C4-2B (cell line): ENCODE results near the gene SPOCK3.

ENCODE experiments used
- ZFX ChIP-seq: fragments of 450-650 bp; IDR thresholded peaks from 2 replicates; pipeline ENCODE4 v1.6.1; 2017
- TF ChIP-seq, protein P1 (sequence below): fragments of 450-650 bp; conservative IDR thresholded peaks from 2 replicates; pipeline ENCODE4 v1.5.1; 2017; ENCODE audit warnings: mild to moderate bottlenecking

DNA sequence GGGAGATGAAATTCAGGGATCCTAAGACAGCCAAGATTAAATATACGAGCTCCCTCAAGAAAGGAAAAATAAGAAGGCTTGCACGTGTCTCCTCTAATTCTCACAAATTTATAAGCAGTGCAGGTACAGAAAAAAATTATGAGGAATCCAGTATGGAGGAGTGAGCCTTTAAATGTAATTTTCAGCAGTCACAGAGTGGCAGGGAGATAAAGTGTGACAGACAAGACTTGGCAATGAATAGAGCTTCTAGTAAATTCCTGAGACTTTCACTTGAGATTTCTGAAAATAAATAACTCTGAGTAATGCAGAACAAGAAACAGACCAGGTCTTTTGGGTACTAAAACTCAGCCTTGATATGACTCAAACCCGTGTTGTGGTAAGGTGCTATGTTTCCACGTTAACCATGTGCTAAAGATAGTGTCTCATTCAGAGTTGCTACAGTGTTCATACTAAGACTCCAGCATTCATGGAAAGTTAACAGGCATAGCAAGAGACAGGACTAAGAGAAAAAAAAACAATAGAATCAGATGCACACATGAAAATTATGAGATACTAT, 119.8 kb downstream of the SPOCK3 start:
- TF ChIP-seq, protein P1, sequence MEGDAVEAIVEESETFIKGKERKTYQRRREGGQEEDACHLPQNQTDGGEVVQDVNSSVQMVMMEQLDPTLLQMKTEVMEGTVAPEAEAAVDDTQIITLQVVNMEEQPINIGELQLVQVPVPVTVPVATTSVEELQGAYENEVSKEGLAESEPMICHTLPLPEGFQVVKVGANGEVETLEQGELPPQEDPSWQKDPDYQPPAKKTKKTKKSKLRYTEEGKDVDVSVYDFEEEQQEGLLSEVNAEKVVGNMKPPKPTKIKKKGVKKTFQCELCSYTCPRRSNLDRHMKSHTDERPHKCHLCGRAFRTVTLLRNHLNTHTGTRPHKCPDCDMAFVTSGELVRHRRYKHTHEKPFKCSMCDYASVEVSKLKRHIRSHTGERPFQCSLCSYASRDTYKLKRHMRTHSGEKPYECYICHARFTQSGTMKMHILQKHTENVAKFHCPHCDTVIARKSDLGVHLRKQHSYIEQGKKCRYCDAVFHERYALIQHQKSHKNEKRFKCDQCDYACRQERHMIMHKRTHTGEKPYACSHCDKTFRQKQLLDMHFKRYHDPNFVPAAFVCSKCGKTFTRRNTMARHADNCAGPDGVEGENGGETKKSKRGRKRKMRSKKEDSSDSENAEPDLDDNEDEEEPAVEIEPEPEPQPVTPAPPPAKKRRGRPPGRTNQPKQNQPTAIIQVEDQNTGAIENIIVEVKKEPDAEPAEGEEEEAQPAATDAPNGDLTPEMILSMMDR, result no peak
- no peak for TF ChIP-seq ZFX
